Hepatocyte (in vitro differentiated cells): ENCODE data around the gene PLEKHG7. TPM values are rescaled to one million over a fixed set of nuclear protein-coding genes. Genes with fewer than 3 reads are reported as not detected.

ENCODE experiments used
- DNase-seq: peaks from one replicate; pipeline ENCODE4 v3.0.0-alpha.2; 2016; ENCODE audit warnings: low spot score
- H2AFZ ChIP-seq: fragments of 200-600 bp; sonication (generic); 2 replicates; pipeline ENCODE4 v1.6.0; 2016; ENCODE audit warnings: antibody characterized with exemption, mild to moderate bottlenecking
- H3K27ac ChIP-seq: fragments of 200-600 bp; sonication (generic); 2 replicates; pipeline ENCODE4 v1.5.1; 2016; ENCODE audit warnings: mild to moderate bottlenecking
- H3K27me3 ChIP-seq: fragments of 200-600 bp; sonication (generic); 2 replicates; pipeline ENCODE4 v1.6.1; 2016
- H3K36me3 ChIP-seq: fragments of 200-600 bp; sonication (generic); replicated peaks from 2 replicates; pipeline ENCODE4 v1.5.1; 2016; ENCODE audit warnings: low read depth; ENCODE audit not compliant: insufficient read depth
- H3K4me1 ChIP-seq: fragments of 200-600 bp; sonication (generic); 2 replicates; pipeline ENCODE4 v1.5.1; 2016; ENCODE audit warnings: mild to moderate bottlenecking, moderate library complexity; ENCODE audit not compliant: insufficient read depth
- H3K4me2 ChIP-seq: fragments of 200-600 bp; sonication (generic); 2 replicates; pipeline ENCODE4 v1.6.0; 2016
- H3K4me3 ChIP-seq: fragments of 200-600 bp; sonication (generic); 2 replicates; pipeline ENCODE4 v1.5.1; 2016; ENCODE audit warnings: mild to moderate bottlenecking
- H3K79me2 ChIP-seq: fragments of 200-600 bp; sonication (generic); 2 replicates; pipeline ENCODE4 v1.6.0; 2017; ENCODE audit warnings: mild to moderate bottlenecking
- H3K9me2 ChIP-seq: fragments of 200-600 bp; sonication (generic); replicated peaks from 2 replicates; pipeline ENCODE4 v1.6.0; 2017; ENCODE audit warnings: mild to moderate bottlenecking; ENCODE audit not compliant: insufficient read depth
- H3K9me3 ChIP-seq: fragments of 200-600 bp; sonication (generic); 2 replicates; pipeline ENCODE4 v1.5.1; 2016; ENCODE audit warnings: low read depth, mild to moderate bottlenecking
- H4K20me1 ChIP-seq: fragments of 200-600 bp; sonication (generic); 2 replicates; pipeline ENCODE4 v1.6.0; 2016; ENCODE audit warnings: mild to moderate bottlenecking; ENCODE audit not compliant: insufficient read depth, poor library complexity, severe bottlenecking
- EZH2 ChIP-seq: fragments of 200-600 bp; sonication (generic); IDR thresholded peaks from 2 replicates; pipeline ENCODE4 v1.6.1; 2016; ENCODE audit warnings: antibody characterized with exemption, mild to moderate bottlenecking, borderline replicate concordance
- EZH2phosphoT487 ChIP-seq: fragments of 200-600 bp; sonication (generic); IDR thresholded peaks from one replicate; pipeline ENCODE4 v1.6.1; 2018; ENCODE audit warnings: antibody characterized with exemption, mild to moderate bottlenecking, low read depth, moderate library complexity; ENCODE audit not compliant: unreplicated experiment, severe bottlenecking
- WGBS: methylation state at CpG from one replicate; pipeline ENCODE4 v1.1.6; 2016; ENCODE audit warnings: low lambda C conversion rate; ENCODE audit errors: missing lambda C conversion rate; 5-methylcytosine and 5-hydroxymethylcytosine counted together
- polyA plus RNA-seq: library from polyadenylated mRNA; unstranded; fragments of >200 nt; fragmentation: Nextera tagmentation; extraction: Ambion mirVana; gene quantifications from 2 replicates; pipeline ENCODE4 v1.2.1, GENCODE V29; 2016
- total RNA-seq: library from RNA; depleted of rRNA; stranded (reverse); fragments of >200 nt; gene quantifications from 2 replicates; pipeline ENCODE4 v1.2.3, GENCODE V29; 2014
- TF ChIP-seq, protein P1 (sequence below): fragments of 200-600 bp; sonication (generic); IDR thresholded peaks from 2 replicates; pipeline ENCODE4 v1.5.1; 2016; ENCODE audit warnings: antibody characterized with exemption, mild to moderate bottlenecking; ENCODE audit not compliant: poor library complexity

PLEKHG7 gene
- total and polyA plus RNA-seq, 2 experiments from 2014 or later: 0.17 to 0.94 TPM

DNA sequence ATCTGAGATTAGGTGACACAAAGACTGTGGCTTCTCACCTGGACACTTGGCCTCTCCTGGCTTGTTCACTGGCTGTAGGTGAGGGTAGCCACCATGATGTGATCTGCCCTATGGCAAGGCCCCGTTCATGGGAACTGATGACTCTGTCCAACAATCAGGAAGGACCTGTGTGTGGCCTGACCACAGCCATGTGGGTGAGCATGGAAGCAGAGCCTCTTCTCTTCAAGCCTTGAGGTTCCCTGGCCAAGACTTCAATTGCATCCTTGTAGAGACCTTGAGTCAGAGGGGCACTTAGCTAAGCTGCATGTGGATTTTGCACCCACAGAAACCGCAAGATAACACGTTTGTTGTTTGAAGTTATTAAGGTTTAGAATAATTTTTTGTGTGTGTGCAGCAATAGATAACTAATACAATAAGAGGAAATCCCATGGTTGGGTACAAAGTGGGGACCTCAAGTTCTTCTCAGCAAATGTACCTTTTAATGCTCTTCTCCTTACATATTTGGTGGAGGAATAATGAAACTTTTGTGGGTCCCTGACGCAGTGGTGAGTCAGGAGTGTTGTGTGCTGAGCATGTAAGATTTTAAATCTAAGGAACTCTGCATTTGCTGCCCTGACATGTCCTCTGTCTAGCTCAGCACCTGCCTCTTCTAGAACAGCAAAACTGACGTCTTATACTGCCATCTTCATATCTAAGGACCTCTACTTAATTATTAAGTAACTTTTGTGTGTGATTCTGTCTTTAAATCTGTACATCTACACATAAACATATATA lies 27.5 kb upstream of the PLEKHG7 start:
- TF ChIP-seq, protein P1, sequence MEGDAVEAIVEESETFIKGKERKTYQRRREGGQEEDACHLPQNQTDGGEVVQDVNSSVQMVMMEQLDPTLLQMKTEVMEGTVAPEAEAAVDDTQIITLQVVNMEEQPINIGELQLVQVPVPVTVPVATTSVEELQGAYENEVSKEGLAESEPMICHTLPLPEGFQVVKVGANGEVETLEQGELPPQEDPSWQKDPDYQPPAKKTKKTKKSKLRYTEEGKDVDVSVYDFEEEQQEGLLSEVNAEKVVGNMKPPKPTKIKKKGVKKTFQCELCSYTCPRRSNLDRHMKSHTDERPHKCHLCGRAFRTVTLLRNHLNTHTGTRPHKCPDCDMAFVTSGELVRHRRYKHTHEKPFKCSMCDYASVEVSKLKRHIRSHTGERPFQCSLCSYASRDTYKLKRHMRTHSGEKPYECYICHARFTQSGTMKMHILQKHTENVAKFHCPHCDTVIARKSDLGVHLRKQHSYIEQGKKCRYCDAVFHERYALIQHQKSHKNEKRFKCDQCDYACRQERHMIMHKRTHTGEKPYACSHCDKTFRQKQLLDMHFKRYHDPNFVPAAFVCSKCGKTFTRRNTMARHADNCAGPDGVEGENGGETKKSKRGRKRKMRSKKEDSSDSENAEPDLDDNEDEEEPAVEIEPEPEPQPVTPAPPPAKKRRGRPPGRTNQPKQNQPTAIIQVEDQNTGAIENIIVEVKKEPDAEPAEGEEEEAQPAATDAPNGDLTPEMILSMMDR: no peak
- TF ChIP-seq EZH2 (no peak), EZH2phosphoT487 (no peak)
- no peaks in the 10 kb centered on the region for H3K79me2 ChIP-seq
- H3K9me3 ChIP-seq: no peaks in the 10 kb centered on the region
- no peak overlapping the region for H3K4me2 ChIP-seq
- no peaks in the 10 kb centered on the region for H3K27me3 ChIP-seq
- H2AFZ ChIP-seq: no peak overlapping the region
- no peaks in the 10 kb centered on the region for H4K20me1 ChIP-seq
- H3K9me2 ChIP-seq: no peaks in the 10 kb centered on the region
- H3K4me1 ChIP-seq: no peaks in the 10 kb centered on the region
- no peak overlapping the region for H3K4me3 ChIP-seq
- WGBS: 82% methylated on average over 5 of the region's 5 CpGs
- H3K27ac ChIP-seq: no peak overlapping the region
- DNase-seq: no peak
- H3K36me3 ChIP-seq: no peaks in the 10 kb centered on the region

DNA sequence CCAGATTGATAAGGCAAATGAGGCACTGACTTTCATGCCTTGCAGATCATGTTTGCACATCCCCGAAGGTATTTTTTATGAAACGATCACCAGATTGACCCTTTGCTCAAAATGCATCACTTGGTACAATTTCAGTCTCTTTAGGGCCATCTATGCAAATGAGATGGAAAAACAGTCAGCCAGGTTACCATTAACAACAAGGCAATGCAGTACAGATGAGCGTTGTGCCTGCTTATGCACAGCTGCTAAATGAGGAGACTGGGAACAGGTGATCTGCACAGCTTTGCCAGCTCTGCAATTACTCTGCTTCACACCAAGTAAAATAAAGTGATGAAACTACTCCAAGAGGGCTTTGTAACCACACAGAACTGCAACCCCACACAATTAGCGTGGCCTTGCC lies 26.1 kb upstream of the PLEKHG7 start:
- TF ChIP-seq EZH2 (no peak), EZH2phosphoT487 (no peak)
- TF ChIP-seq, protein P1: no peak
- Histone ChIP-seq H2AFZ (no peak overlapping the region), H4K20me1 (no peaks in the 10 kb centered on the region), H3K4me2 (no peak overlapping the region), H3K27ac (no peak overlapping the region), H3K9me2 (no peaks in the 10 kb centered on the region), H3K4me3 (no peak overlapping the region), H3K4me1 (no peaks in the 10 kb centered on the region), H3K79me2 (no peaks in the 10 kb centered on the region), H3K9me3 (no peaks in the 10 kb centered on the region), H3K27me3 (no peaks in the 10 kb centered on the region), H3K36me3 (no peaks in the 10 kb centered on the region)
- WGBS: 82% methylated on average over 4 of the region's 4 CpGs
- no peak for DNase-seq

DNA sequence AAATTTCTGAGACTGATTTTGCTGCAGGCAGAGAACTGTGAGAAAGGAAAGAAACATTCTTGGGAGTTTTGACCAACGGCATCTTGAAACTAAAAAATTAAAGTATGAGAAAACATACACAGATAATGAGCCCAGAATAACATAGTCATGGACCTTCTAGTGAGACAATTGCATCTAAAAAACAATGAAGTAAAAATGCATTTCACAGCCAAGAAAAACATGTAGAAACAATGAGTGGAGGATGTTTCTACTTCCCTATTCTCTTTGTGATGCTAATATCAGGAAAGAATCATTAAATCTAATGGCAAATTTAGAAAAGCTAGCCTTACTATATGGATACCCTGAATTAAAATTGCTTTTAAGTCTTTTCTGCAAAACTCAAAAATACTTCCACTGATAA lies 12.2 kb upstream of the PLEKHG7 start:
- Histone ChIP-seq H3K79me2 (no peaks in the 10 kb centered on the region), H3K9me2 (no peaks in the 10 kb centered on the region), H4K20me1 (no peaks in the 10 kb centered on the region), H3K4me2 (no peak overlapping the region), H3K27ac (no peak overlapping the region), H3K36me3 (no peaks in the 10 kb centered on the region), H3K4me3 (no peak overlapping the region), H3K27me3 (no peaks in the 10 kb centered on the region), H2AFZ (no peak overlapping the region), H3K9me3 (no peaks in the 10 kb centered on the region), H3K4me1 (no peaks in the 10 kb centered on the region)
- TF ChIP-seq, protein P1: no peak
- TF ChIP-seq EZH2phosphoT487 (no peak), EZH2 (no peak)
- 85% methylated on average over 1 of the region's 1 CpG for WGBS
- no peak for DNase-seq
